Ascending aorta (tissue), 2 donors: ENCODE results near the gene USP5. TPM values are rescaled to one million over a fixed set of nuclear protein-coding genes. Genes with fewer than 3 reads are reported as not detected.

Experiments used
- DNase-seq, 2 donors: peaks; one replicate each; pipeline ENCODE4 v3.0.0-alpha.2; 2019; ENCODE audit warnings: low spot score in 2 of 2
- H3K27ac ChIP-seq, 2 donors: fragments of 200-600 bp; sonication (generic); one replicate each; pipeline ENCODE4 v1.5.1; 2016 to 2017; ENCODE audit warnings: mild to moderate bottlenecking in 1 of 2
- H3K27me3 ChIP-seq: fragments of 200-600 bp; sonication (generic); one replicate; pipeline ENCODE4 v1.5.1; 2017
- H3K36me3 ChIP-seq, 2 donors: fragments of 200-600 bp; sonication (generic); one replicate each; pipeline ENCODE4 v1.5.1; 2016
- H3K4me1 ChIP-seq, 2 donors: fragments of 200-600 bp; sonication (generic); one replicate each; pipeline ENCODE4 v1.5.1; 2016 to 2017; ENCODE audit warnings: mild to moderate bottlenecking in 1 of 2
- H3K4me3 ChIP-seq, 2 donors: fragments of 200-600 bp; sonication (generic); one replicate each; pipeline ENCODE4 v1.5.1; 2016 to 2017; ENCODE audit warnings: mild to moderate bottlenecking in 1 of 2
- H3K9me3 ChIP-seq, 2 donors: fragments of 200-600 bp; sonication (generic); one replicate each; pipeline ENCODE4 v1.5.1; 2016
- CTCF ChIP-seq, 3 experiments: fragments of 200-600 bp in 2 of 3; fragments of 450-650 bp in 1 of 3; sonication (generic) in 2 of 3; IDR thresholded peaks; one replicate each; pipeline ENCODE4 v1.5.1; 2016 to 2019; ENCODE audit warnings: antibody characterized with exemption in 3 of 3, mild to moderate bottlenecking in 1 of 3, moderate library complexity in 1 of 3
- intact Hi-C: fragments of 100-400 bp; cut with DNase I; formaldehyde crosslinking; loops from one replicate; pipeline ENCODE4 v1.15.1; 2023
- total RNA-seq: library from RNA; depleted of rRNA; stranded (reverse); fragments of >200 nt; gene quantifications from one replicate; pipeline ENCODE4 v1.1.0, GENCODE V29; 2016

USP5 gene
- total RNA-seq, 1 donor from 2014 or later = 46.2 TPM

GRCh38 chr12:6899837-6900519 is 48.0 kb downstream of the USP5 start:
- no peak overlapping the region for H3K27ac ChIP-seq
- no peak overlapping the region for H3K4me3 ChIP-seq

GRCh38 chr12:6902448-6902847 is 50.5 kb downstream of the USP5 start:
- Histone ChIP-seq H3K27ac (no peak overlapping the region), H3K27me3 (no peaks in the 10 kb centered on the region), H3K9me3 (no peaks in the 10 kb centered on the region), H3K4me1 (peaks cover 0 to 5% of the 10 kb centered on the region in 2 donors), H3K4me3 (no peak overlapping the region), H3K36me3 (peaks cover 0 to 4% of the 10 kb centered on the region in 2 donors)
- intact Hi-C loops = no loop called here
- TF ChIP-seq CTCF (IDR thresholded peaks at IDR 0.05) = no peak
- DNase-seq = no peak

More at GRCh38 chr12:6899837-6900519, 48.0 kb downstream of the USP5 start:
- no peak for TF ChIP-seq CTCF (IDR thresholded peaks at IDR 0.05)
- Histone ChIP-seq H3K9me3 (no peaks in the 10 kb centered on the region), H3K36me3 (no peaks in the 10 kb centered on the region), H3K27me3 (no peaks in the 10 kb centered on the region), H3K4me1 (peaks cover 0 to 5% of the 10 kb centered on the region in 2 donors)
- intact Hi-C loops = no loop called here
- DNase-seq = no peak

GRCh38 chr12:6903722-6904121 is 51.8 kb downstream of the USP5 start:
- H3K27ac ChIP-seq = peak overlapping the region in 1 of 2 donors; percentile 73
- intact Hi-C loops = loop anchor here (1.0 kb wide), 3 partner anchors 12 to 36 kb away; partner anchors contain the start of genes SPSB2 and TPI1
- no peak for TF ChIP-seq CTCF (IDR thresholded peaks at IDR 0.05)

GRCh38 chr12:6904280-6905276 is 52.6 kb downstream of the USP5 start, which contains the start of gene LRRC23:
Gene LRRC23 (plus strand): TSS chr12:6904822. CDS start chr12:6905634, 812 bp downstream.
- peak; percentile 89 to 99 for DNase-seq
- peak within 1 kb of the TSS; percentile 58 to 81 for H3K4me3 ChIP-seq

More at GRCh38 chr12:6903722-6904121, 51.8 kb downstream of the USP5 start:
- Histone ChIP-seq H3K4me1 (peaks cover 0 to 5% of the 10 kb centered on the region in 2 donors), H3K27me3 (no peaks in the 10 kb centered on the region), H3K4me3 (no peak overlapping the region), H3K9me3 (no peaks in the 10 kb centered on the region), H3K36me3 (peaks cover 0 to 4% of the 10 kb centered on the region in 2 donors)
- DNase-seq = no peak

More at GRCh38 chr12:6904280-6905276, 52.6 kb downstream of the USP5 start, which contains the start of gene LRRC23:
- TF ChIP-seq CTCF (IDR thresholded peaks at IDR 0.05) = no peak
- H3K9me3 ChIP-seq = no peaks in the 10 kb centered on the region
- intact Hi-C loops = loop anchor here (1.0 kb wide), 3 partner anchors 13 to 37 kb away; partner anchors contain the start of genes SPSB2 and TPI1
- H3K36me3 ChIP-seq = peaks cover 0 to 4% of the 10 kb centered on the region in 2 donors
- peaks cover 0 to 5% of the 10 kb centered on the region in 2 donors for H3K4me1 ChIP-seq
- peak within 1 kb of the TSS; percentile 73 to 82 for H3K27ac ChIP-seq
- no peaks in the 10 kb centered on the region for H3K27me3 ChIP-seq
